OCI-LY1 (cell line): Measurements from ENCODE around the gene TRIM56.

Experiments used
- H2AFZ ChIP-seq: fragments of 200-600 bp; sonication (generic), shearing (Covaris generic); 2 replicates; pipeline ENCODE4 v1.6.0; 2014; ENCODE audit warnings: antibody characterized with exemption, mild to moderate bottlenecking, low read length
- H3F3A ChIP-seq: fragments of 200-600 bp; sonication (generic), shearing (Covaris generic); 2 replicates; pipeline ENCODE4 v1.6.0; 2014; ENCODE audit warnings: mild to moderate bottlenecking, antibody characterized with exemption, low read length, moderate library complexity; ENCODE audit not compliant: insufficient read depth
- H3K27ac ChIP-seq: fragments of 200-600 bp; sonication (generic); 2 replicates; pipeline ENCODE4 v1.5.1; 2014; ENCODE audit warnings: low read length, mixed run types, mild to moderate bottlenecking, low read depth; ENCODE audit not compliant: poor library complexity, severe bottlenecking
- H3K27me3 ChIP-seq: fragments of 200-600 bp; sonication (generic); 2 replicates; pipeline ENCODE4 v1.6.0; 2014; ENCODE audit warnings: antibody characterized with exemption, mild to moderate bottlenecking, low read length, moderate library complexity; ENCODE audit not compliant: insufficient read depth
- H3K36me3 ChIP-seq: fragments of 200-600 bp; sonication (generic); 2 replicates; pipeline ENCODE4 v1.6.1; 2014; ENCODE audit warnings: mild to moderate bottlenecking, antibody characterized with exemption, low read length, moderate library complexity, mixed read lengths; ENCODE audit not compliant: insufficient read depth
- H3K4me1 ChIP-seq: fragments of 200-600 bp; sonication (generic); 2 replicates; pipeline ENCODE4 v1.5.1; 2014; ENCODE audit warnings: mild to moderate bottlenecking, low read length, moderate library complexity; ENCODE audit not compliant: insufficient read depth, severe bottlenecking
- H3K4me2 ChIP-seq: fragments of 200-600 bp; sonication (generic), shearing (Covaris generic); 2 replicates; pipeline ENCODE4 v1.6.1; 2014; ENCODE audit warnings: low read length
- H3K4me3 ChIP-seq: fragments of 200-600 bp; sonication (generic); 2 replicates; pipeline ENCODE4 v1.5.1; 2014; ENCODE audit warnings: low read length, low read depth, mild to moderate bottlenecking, mixed read lengths; ENCODE audit not compliant: poor library complexity, severe bottlenecking
- H3K79me2 ChIP-seq: fragments of 200-600 bp; shearing (Covaris generic); 2 replicates; pipeline ENCODE4 v1.6.1; 2016; ENCODE audit warnings: mixed run types, low read length, mixed read lengths; ENCODE audit not compliant: insufficient read depth
- H3K9ac ChIP-seq: fragments of 200-600 bp; sonication (generic), shearing (Covaris generic); 2 replicates; pipeline ENCODE4 v1.6.1; 2014; ENCODE audit warnings: mild to moderate bottlenecking, low read length, mixed read lengths
- H3K9me2 ChIP-seq: fragments of 200-600 bp; sonication (generic), shearing (Covaris generic); 2 replicates; pipeline ENCODE4 v1.6.1; 2014; ENCODE audit warnings: low read depth, mild to moderate bottlenecking, low read length, mixed read lengths
- H3K9me3 ChIP-seq: fragments of 200-600 bp; shearing (Covaris generic); 2 replicates; pipeline ENCODE4 v1.6.1; 2014; ENCODE audit warnings: low read length, mixed read lengths
- H4K20me1 ChIP-seq: fragments of 200-600 bp; sonication (generic), shearing (Covaris generic); 2 replicates; pipeline ENCODE4 v1.6.0; 2016; ENCODE audit warnings: mild to moderate bottlenecking, low read length; ENCODE audit not compliant: insufficient read depth
- EZH2 ChIP-seq: fragments of 200-600 bp; sonication (generic), shearing (Covaris generic); IDR thresholded peaks from 2 replicates; pipeline ENCODE4 v1.8.0; 2017; ENCODE audit warnings: borderline replicate concordance, mixed run types, mild to moderate bottlenecking, antibody characterized with exemption, low read length, moderate library complexity, mixed read lengths
- TF ChIP-seq, protein P1 (sequence below): fragments of 200-600 bp; sonication (generic), shearing (Covaris generic); IDR thresholded peaks from 2 replicates; pipeline ENCODE4 v1.5.1; 2017; ENCODE audit warnings: mild to moderate bottlenecking, antibody characterized with exemption, low read length, moderate library complexity, mixed read lengths

Gene TRIM56

DNA sequence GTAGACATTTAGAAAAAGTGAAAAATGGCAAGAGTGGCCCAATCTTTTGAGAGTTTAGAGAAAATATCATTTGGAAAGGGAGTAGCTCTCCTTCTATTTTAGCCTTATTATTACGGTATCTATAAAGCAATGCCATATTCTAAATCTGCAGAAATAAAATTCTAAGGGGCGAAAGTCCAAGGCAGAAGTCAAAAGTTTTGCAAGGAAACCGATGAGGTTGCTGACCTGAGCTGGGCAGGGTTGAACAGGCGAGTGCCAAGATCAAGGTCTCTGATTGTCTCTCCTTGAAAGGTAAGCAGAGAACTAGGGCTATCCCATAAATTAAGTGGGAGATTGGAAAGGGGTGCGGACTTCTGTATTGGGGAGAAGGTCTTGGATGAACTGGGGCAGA lies 11.7 kb downstream of the TRIM56 start:
- H3F3A ChIP-seq: no peaks in the 10 kb centered on the region

DNA sequence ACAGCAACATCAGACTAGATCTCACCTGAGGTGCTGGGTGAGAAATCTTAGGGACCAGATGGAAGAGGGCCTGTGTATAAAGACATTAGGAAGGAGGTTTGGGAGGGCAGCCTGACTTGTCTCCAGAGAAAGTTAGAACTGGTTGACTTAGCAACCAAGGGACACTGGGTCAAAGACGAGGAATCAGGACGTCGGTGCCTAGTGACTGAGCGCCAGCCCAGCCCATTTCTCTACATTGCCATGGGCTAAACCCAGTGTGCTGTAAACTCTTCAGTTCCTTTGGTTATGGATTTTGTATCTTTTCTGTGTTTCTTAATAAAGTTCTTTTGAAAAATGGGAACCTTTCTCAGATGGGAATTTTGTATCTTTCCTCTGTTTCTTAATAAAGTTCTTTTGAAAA lies 12.3 kb downstream of the TRIM56 start:
- Histone ChIP-seq H3K4me1 (no peaks in the 10 kb centered on the region), H3K9ac (no peak overlapping the region), H3K9me2 (no peaks in the 10 kb centered on the region), H3K4me2 (no peak overlapping the region), H3K27ac (no peak overlapping the region), H3K36me3 (no peaks in the 10 kb centered on the region), H3K79me2 (no peaks in the 10 kb centered on the region), H3K4me3 (no peak overlapping the region), H3K27me3 (peaks cover 5% of the 10 kb centered on the region; the same call in 1 of the 2 replicates), H4K20me1 (no peaks in the 10 kb centered on the region), H3F3A (no peaks in the 10 kb centered on the region), H3K9me3 (no peaks in the 10 kb centered on the region), H2AFZ (no peak overlapping the region)
- TF ChIP-seq, protein P1, sequence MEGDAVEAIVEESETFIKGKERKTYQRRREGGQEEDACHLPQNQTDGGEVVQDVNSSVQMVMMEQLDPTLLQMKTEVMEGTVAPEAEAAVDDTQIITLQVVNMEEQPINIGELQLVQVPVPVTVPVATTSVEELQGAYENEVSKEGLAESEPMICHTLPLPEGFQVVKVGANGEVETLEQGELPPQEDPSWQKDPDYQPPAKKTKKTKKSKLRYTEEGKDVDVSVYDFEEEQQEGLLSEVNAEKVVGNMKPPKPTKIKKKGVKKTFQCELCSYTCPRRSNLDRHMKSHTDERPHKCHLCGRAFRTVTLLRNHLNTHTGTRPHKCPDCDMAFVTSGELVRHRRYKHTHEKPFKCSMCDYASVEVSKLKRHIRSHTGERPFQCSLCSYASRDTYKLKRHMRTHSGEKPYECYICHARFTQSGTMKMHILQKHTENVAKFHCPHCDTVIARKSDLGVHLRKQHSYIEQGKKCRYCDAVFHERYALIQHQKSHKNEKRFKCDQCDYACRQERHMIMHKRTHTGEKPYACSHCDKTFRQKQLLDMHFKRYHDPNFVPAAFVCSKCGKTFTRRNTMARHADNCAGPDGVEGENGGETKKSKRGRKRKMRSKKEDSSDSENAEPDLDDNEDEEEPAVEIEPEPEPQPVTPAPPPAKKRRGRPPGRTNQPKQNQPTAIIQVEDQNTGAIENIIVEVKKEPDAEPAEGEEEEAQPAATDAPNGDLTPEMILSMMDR: no peak
- TF ChIP-seq EZH2: no peak

More for the DNA sequence above, 11.7 kb downstream of the TRIM56 start:
- Histone ChIP-seq H3K9me2 (no peaks in the 10 kb centered on the region), H3K9ac (no peak overlapping the region), H3K4me3 (no peak overlapping the region), H3K27me3 (peaks cover 5% of the 10 kb centered on the region; the same call in 1 of the 2 replicates), H3K79me2 (no peaks in the 10 kb centered on the region), H3K9me3 (no peaks in the 10 kb centered on the region), H3K4me2 (no peak overlapping the region), H3K27ac (no peak overlapping the region), H4K20me1 (no peaks in the 10 kb centered on the region), H3K36me3 (no peaks in the 10 kb centered on the region), H2AFZ (no peak overlapping the region), H3K4me1 (no peaks in the 10 kb centered on the region)
- TF ChIP-seq EZH2: no peak
- TF ChIP-seq, protein P1: no peak

DNA sequence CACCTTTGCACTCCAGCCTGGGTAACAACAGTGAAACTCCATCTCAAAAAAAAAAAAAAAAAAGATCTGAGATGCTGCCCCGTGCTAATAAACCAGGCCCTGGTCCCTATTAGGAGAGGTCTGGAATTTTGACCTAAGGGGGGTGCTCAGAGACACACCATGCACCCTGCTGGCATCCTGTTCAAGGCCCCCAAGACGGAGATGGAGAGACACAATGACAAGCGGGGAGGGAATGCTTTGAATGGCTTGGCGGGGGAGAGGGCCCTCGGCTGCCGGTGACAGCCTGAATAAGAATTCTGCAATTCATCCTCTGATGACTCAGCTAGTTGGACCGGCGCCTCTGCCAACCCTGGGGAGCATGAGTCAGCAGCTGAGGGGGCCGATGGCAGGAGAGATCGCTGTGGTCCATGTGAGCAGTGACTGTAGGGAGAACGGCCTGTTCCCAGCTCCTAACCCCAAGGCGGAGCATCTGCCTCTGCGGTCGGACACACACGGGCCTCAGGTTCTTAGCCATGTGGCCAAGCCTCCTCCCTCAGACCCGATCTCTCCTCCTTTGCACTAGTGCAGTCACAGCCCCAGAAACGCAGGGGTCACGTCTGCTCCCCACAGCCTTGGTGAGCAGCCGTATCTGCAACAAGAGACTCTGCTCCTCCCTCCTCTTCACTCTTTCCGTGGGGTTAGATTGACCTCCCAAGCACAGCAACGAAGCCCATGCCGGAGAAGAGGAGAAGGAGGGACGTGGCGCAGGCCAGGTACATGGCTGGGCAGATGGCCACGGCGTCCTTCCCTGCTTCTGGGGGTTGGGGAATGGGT lies 14.9 kb downstream of the TRIM56 start:
- Histone ChIP-seq H3K9ac (no peak overlapping the region), H3K9me2 (no peaks in the 10 kb centered on the region), H3K79me2 (no peaks in the 10 kb centered on the region), H3K27me3 (peaks cover 5% of the 10 kb centered on the region; the same call in 1 of the 2 replicates), H2AFZ (no peak overlapping the region), H3K4me1 (no peaks in the 10 kb centered on the region), H3F3A (no peaks in the 10 kb centered on the region), H3K27ac (no peak overlapping the region), H3K9me3 (no peaks in the 10 kb centered on the region), H3K4me3 (no peak overlapping the region), H3K36me3 (no peaks in the 10 kb centered on the region), H3K4me2 (no peak overlapping the region), H4K20me1 (no peaks in the 10 kb centered on the region)
- TF ChIP-seq, protein P1: no peak
- TF ChIP-seq EZH2: no peak
